HG03108 (cell line): ENCODE results near the gene CATSPERE.
"Not testable (repeated sequence)": the region's sequence is repeated elsewhere in the genome, so short reads cannot be mapped to it uniquely, and the experiment has no call there.

Experiments used
- ATAC-seq: cut with Tn5 transposase; IDR thresholded peaks from one replicate; pipeline ENCODE4 v1.9.1; 2021; ENCODE audit warnings: moderate library complexity; ENCODE audit not compliant: unreplicated experiment

CATSPERE gene

DNA sequence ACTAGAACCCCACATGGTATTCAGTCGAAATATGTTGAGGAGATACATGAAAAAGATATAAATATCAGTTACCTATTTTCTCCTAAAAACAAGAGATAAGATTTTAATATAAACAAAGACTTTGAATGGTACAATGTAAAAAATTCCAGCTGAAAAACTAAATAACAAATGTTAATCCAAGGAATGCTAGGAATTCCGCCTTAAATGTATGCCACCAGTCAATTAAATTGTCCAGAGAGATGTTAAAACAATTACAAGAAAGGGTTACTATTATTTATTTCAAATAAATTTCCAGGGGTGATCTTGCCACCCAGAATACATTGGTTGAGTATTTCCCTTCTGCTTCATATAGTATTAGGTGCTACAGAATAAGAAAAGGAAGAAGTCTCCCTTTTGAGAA is 13.5 kb upstream of the CATSPERE start:
- no peak for ATAC-seq

DNA sequence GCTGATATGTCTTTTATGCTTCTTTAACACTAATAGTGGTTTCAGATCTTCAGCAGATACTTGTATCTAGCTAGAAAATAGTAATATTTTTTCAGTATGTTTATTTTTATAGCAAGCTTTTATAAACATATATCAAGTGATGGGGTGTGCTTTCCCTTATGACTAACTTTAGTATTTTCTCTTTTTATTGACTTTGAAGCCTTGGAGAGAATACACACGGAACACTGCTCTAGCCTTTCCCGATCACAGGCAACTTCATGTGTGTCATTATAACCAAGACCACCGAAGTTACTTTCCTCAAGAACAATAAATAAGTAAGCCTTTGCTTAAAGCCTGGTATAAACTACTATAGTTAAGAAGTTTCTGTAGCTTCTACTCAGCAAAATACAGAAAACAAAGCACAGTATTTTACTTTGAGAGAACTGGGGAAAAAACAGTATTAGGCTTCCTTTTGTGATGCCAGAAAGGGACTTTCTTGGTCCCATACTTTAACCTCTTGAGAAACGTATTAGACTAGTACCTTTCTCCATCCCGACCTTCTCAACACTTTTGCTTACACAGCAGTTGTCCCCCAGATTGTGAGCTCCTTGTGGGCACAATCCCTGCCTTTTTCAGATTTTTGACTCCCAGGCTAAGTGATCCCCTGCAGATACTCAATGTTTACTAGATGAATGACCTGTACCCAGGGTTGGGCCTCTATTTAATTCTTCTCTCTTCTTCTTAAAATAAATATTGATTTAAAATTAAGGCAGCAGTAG is 12.6 kb upstream of the CATSPERE start:
- no peak for ATAC-seq

DNA sequence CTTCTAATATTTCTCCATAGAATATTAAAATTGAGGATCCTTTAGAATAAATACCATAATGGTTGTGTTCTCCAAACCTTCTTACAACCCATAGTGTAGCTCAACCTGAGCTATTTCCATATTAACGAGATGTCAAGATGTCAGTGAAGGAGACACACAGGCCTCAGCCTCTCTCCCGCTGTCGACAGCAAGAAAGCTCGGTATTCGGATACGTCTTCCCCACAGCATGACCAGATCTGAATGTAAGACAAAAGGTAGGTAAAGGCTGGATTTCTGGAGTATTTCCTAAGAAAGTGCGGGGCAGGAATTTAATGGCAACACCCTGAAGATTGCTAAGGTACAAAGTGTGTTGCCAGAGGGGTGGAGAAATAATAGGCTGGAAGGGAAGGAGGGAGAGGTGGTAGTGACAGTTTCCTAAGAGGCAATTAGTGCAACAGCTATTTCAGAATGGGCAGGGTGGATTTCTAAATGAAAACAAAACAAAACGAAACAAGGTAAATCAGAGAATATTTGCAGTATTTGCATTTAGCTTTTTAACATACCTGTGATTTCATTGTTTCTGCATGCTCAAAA is 11.1 kb upstream of the CATSPERE start:
- ATAC-seq: no peak

DNA sequence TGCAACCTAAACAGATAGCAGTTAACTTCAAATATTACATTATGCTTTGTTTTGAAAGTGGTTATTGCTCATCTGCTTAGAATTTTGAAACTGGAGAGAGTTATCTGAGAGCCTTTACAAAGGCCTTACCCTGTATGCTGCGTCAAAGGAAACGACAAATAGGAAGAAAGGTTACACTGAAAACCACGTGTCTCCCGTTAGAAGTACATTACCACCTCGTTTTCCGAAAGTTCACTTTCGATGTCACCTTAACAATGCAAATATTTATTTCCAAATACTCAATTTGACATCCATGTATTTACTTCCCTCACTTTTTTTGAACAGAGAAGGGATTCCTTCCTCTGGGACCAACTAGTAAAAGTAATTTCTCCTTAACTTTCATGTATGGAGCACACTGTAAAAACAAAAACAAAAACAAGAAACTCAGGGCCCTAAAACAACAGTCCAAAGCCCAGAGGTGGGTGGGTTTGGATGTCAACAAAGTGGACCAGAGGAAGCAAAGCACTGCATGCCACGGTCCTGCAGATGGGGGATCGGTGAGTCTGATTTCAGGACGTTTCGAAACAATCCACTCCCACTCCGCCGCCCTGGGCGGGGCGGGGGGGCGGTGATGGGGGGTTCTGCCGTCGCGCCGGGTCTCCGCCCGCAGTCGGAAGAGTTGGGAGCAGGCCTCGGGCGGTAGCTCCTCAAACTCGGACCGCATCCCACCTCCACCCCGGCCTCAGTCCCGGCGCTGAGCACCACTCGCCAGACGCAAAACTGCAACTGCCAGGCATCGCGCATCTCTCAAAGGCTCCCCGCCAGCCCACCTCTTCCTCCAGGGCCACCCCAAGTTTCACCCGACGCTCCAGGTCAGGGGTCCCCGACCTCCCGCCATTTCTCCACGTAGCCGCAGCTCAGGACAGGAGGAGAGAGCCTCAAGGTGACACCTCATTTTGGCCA is 10.2 kb upstream of the CATSPERE start:
- ATAC-seq: peak; percentile 17

DNA sequence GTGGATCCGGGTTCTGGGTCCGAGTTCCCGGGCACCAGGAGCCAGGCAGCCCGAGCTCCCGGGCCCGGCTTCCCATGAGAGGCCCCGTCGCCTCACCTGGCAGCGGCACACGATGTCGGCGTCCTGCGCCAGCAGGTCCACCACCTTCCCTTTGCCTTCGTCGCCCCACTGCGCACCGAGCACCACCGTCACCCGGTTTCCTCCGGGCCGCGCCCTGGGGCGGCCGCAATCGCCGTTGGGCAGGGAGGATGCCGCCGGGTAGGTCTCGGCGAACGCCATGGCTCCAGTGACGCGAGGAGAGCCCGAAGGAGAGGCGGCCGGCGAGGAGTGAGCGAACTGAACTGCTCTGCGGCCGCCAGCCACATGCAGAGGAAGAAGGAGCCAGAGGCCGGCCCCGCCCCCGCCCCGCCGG is 9.5 kb upstream of the CATSPERE start, which contains the start of gene ADSS2:
TSS of gene ADSS2 (minus strand) at position 371 of the 412 bp plus-strand sequence. CDS start at position 279, 92 bp downstream.
- no peak for ATAC-seq

DNA sequence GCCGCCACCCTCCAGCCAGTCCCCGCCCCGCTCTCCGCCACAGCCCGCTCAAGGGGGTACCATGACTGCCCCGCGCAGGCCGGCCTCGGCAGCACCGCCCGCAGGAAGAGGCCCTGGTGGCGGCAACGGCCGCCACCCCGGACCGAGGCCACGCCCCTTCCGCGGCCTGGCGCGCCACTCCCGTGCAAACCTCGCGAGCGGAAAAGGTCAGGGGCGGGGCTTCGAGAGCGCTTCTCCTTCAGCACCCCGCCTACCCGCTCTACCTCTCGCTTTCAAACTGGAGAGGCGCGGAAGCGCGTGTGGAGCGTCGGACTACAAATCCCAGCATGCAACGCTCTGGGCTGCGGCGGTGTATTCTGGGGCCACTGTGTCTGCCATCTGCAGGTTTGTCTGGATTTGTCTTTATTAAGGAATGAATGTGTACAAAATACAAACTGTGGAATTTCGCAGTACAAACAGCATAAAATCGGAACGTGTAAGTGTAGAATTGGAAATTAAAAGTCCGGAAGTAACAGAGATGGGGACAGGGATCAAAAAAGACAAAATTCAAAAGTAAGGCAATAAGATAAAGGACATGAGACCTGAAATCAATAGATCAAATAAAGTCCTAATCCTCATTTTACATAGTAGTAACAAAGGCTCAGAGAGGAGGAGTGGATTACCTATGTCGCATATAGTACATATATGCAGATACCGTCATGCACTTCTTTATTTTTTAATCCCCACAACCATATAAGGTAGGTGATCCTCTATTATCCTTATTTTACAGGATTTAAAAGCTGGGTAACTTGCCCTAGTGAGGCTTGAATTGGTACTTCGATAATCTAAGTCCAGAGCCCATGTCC is 8.9 kb upstream of the CATSPERE start:
- ATAC-seq: peak; percentile 93

DNA sequence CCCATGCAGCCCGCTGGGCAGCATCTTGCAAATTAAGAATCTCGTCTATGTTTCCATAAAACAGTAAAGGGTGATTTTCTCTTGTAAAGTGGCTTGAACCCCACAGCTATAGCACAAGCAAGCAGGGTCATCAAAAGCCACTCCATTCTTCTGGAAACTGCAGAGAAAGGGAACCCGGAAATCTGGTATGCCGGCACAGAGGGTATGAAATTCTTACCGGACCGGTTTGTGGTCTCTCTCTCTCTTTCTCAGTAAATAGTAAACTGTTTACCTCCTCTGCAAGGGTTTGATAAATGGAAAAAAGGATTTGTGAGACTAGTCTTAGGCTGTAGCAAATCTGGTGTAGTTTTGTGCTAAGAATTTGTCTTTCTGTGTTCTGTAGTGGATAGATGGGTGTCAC is 6.7 kb upstream of the CATSPERE start:
- no peak for ATAC-seq

DNA sequence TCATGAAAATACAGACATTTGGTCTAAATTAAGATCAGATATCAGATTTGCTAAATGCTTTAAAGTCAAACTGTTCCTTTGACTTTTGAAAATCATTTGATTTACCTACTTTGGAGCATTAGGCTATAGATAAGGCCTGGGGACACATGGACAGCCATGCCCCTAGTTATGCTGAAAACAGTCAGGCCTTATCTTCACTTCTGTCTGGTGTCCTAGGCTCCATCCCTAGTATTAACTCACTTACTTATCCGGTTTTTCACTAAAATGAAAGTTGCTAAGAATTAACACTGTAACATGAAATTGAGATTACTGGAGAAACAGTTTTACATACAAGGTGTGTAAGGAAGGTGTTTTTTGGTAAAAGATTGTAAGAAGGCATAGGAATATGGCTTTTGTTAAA is 4.5 kb upstream of the CATSPERE start:
- ATAC-seq: no peak

DNA sequence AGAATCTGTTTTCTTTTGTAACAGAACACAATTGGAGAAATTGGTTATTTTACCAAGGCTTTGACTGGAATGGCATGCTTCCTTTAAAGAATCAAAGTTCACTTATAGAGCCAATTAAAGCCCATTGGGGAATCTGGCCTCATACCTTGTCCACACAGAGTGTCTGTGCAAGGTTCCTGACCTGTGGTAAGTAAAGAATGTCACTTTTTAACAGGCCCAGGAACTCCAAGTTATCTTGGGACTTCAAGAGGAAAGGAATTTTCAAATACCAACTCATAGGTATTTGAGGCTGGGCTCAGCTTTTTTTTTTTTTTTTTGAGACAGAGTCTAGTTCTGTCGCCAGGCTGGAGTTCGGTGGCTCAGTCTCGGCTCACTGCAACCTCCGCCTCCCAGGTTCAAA is 2.3 kb upstream of the CATSPERE start:
- ATAC-seq: no peak

DNA sequence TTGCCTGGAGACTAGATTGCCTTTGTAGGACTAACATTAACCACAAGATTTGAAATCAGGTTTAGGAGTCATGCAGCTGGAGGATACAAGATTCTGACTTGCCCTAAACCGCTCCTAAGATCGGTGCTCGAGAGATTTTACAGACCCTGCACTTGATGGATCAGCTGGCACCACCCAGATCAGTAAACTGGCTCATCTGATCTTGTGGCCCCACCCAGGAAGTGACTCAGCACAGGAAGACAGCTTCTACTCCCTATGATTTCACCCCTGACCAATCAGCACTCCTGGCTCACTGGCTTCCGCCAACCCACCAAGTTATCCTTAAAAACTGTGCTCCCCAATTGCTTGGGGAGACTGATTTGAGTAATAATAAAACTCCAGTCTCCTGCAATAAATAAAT is 876 bp upstream of the CATSPERE start:
- ATAC-seq: no peak

DNA sequence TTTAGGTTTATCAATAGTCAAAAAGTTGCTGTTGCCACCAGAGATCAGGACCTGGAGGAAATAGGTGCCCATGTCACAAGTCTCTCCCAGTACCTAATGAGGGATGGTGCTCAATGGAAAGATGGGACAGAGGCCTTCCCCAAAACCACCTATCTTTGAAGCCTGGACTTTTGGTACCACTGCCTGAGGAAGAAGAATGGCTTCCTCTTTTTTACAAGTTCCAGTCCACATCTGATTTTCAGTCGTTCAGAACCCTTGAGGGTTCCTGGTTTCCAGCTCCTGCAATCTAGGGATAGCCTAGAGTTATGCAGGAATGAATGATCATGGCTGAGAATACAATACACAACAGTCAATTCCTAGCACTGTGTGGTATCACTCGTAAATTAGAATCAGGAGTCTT is 5.7 kb downstream of the CATSPERE start:
- no peak for ATAC-seq

DNA sequence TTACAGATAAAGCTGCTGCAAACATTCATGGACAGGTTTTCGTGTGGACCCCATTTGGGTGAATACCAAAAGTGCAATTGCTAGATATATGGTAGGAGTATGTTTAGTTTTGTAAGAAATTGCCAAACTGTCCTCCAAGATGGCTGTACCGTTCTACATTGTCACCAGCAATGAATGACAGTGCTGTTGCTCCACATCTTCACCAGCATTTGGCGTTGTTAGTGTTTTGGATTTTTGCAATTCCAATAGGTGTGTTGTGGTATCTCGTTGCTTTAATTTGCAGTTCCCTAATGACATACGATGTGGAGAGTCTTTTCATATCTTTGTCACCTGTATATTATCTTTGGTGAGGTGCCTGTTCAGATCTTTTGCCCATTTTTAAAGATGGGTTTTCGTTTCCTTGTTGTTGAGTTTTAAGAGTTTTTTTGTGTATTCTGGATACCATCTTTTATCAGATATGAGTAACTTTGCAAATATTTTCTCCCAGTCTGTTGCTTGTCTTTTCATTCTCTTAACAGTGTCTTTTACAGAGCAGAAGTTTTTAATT is 12.1 kb downstream of the CATSPERE start:
- no peak for ATAC-seq

DNA sequence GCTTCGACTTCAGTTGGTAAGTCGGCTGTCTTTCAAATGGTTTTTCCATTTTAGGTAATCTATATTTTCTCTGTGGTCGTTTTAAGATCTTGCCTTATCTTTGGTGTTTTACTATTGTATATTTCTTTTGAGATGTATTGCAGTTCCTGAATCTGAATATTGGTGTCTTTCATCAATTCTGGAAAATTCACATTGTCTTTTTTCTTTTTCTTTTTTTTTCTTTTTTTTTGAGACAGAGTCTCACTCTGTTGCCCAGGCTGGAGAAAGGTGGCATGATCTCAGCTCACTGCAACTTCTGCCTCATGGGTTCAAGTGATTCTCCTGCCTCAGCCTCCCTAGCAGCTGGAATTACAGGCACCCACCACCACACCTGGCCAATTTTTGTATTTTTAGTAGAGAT is 23.9 kb downstream of the CATSPERE start:
- ATAC-seq: not testable (repeated sequence)

DNA sequence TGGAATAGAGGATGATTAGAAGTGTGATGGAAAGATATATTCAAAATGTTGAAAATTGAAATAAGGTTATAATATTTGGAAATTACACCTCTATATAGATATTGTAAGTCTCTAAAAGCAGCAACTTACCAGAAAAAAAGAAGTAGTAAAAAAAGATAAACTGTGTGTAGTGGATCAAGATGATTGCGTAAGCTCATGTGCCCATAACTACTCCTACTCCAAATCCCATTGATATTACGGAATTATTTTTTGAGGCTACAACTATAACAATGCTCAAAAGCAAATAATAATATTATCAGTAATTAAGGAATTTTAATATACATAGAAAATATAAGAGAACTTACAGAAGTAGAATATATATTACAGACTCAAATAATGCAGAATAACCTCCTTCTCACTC is 33.6 kb downstream of the CATSPERE start:
- ATAC-seq: no peak

DNA sequence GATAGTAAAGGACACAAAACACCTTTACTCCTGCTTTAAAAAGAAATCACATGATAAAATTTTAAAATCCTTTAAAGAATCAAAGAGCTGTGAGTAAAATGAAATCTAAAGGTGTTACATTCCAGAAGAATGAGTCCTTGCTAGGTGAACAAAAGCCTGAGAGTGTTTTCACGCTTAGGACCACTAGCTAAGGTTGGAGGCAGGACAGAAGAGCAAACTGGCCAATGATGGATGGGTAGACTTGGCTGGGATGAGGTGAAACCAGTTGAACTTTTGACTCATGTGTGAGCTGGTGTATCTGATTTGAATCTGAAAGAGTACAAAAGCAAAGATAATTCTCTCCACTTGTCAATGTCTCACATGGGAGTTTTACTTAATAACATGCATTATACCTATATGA is 35.1 kb downstream of the CATSPERE start:
- no peak for ATAC-seq

DNA sequence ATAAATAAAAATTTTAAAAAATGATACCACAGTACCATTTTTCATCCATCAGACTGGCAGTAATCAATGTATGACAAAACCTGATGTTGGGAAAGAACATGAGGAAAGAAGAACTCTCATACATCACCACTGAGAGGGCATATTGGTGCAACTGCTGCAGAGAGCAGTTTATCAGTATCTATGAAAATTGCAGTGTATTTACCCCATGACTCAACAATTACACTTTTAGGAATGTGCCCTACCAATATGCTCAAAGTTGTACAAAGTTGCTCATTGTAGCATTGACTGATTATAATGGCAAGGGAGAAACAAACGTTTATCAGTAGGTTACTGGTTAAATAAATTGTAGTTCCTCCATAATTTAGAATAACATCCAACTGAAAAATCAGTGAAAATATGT is 36.7 kb downstream of the CATSPERE start:
- no peak for ATAC-seq

DNA sequence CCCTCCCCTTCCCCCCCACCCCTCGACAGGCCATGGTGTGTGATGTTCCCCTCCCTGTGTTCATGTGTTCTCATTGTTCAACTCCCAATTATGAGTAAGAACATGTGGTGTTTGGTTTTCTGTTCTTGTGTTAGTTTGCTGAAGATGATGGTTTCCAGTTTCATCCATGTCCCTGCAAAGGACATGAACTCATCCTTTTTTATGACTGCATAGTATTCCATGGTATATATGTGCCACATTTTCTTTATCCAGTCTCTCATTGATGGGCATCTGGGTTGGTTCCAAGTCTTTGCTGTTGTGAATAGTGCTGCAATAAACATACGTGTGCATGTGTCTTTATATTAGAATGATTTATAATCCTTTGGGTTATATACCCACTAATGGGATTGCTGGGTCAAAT is 38.4 kb downstream of the CATSPERE start:
- not testable (repeated sequence) for ATAC-seq

DNA sequence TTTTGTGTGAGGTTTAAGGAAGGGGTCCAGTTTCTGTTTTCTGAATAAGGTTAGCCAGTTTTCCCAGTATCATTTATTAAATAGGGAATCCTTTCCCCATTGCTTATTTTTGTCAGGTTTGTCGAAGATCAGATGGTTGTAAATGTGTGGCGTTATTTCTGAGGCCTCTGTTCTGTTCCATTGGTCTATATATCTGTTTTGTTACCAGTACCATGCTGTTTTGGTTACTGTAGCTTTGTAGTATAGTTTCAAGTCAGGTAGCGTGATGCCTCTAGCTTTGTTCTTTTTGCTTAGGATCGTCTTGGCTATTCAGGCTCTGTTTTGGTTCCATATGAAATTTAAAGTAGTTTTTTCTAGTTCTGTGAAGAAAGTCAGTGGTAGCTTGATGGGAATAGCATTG is 39.4 kb downstream of the CATSPERE start:
- not testable (repeated sequence) for ATAC-seq

DNA sequence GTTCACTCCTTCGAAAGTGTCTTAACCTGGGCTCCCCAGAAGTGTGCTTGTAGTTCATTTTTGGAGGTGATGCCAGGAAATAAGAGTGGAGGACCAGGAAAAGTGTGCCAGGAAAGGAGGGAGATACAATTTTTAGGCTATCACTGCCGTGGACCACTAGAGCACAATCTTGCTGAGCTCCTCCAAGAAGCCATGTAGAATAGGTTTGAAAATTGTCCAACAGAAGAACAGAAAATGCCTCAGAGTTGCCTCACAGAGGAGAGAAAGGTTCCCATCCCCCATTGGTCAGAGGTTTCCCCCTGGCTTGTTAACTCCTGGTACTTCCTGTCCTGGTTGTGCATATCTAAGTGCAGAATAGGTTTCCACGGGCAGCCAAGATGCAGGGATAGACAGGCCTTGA is 41.6 kb downstream of the CATSPERE start:
- no peak for ATAC-seq

DNA sequence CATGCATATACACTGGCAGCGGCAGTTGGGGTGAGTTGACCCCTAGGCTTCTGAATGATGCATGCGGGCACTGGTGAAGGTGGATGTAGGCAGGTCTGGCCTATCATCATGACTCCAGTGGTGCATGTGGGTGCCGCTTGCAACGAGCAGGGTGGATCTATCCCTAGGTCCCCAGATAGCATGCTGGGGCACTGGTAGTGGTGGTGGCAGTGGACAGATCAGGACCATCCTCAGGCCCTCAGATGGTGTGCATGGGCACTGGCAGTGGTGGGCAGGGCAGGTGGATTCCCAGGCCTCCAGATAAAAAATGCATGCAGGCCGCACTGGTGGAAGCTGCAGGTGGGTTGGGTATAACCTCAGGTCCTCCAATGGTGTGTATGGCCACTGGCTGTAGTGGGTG is 52.4 kb downstream of the CATSPERE start:
- no peak for ATAC-seq
